HG02973 (cell line): ENCODE data around the gene KIF5B.
A peak's percentile ranks its signal among the peaks of the same experiment; 100 is the strongest.
"Not testable (repeated sequence)": the region's sequence is repeated elsewhere in the genome, so short reads cannot be mapped to it uniquely, and the experiment has no call there.

ENCODE experiments used
- ATAC-seq: cut with Tn5 transposase; IDR thresholded peaks from one replicate; pipeline ENCODE4 v1.9.1; 2021; ENCODE audit warnings: moderate library complexity; ENCODE audit not compliant: unreplicated experiment

The KIF5B gene

GRCh38 chr10:32056136-32057035 is at the start of gene KIF5B:
Gene KIF5B, minus strand, starts transcription at chr10:32056425. Its CDS starts 452 bp downstream, at chr10:32055973.
- ATAC-seq = peak; percentile 78

DNA sequence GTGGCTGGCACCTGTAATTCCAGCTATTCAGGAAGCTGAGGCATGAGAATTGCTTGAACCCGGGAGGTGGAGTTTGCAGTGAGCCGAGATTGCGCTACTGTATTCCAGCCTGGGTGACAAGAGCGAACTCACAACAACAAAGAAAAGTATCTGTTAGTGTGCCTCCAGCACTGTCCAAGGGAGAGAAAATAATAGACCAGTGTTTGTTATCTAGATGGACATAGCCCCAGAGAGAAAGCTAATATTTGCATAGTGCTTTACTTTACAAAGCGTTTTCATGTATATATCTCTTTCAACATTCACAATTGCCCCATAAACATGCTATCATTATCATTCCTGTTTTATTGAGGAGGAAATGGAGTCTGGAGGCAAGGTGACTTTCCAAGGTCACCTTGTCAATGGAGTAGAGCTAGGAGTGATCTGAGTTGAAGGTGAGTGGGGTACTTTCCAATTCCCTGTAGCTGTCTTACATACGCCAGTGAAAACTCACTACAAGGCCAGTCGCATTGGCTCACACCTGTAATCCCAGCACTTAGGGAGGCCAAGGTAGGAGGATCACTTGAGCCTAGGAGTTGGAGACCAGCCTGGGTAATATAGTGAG is 49.7 kb upstream of the KIF5B start:
- no peak for ATAC-seq

DNA sequence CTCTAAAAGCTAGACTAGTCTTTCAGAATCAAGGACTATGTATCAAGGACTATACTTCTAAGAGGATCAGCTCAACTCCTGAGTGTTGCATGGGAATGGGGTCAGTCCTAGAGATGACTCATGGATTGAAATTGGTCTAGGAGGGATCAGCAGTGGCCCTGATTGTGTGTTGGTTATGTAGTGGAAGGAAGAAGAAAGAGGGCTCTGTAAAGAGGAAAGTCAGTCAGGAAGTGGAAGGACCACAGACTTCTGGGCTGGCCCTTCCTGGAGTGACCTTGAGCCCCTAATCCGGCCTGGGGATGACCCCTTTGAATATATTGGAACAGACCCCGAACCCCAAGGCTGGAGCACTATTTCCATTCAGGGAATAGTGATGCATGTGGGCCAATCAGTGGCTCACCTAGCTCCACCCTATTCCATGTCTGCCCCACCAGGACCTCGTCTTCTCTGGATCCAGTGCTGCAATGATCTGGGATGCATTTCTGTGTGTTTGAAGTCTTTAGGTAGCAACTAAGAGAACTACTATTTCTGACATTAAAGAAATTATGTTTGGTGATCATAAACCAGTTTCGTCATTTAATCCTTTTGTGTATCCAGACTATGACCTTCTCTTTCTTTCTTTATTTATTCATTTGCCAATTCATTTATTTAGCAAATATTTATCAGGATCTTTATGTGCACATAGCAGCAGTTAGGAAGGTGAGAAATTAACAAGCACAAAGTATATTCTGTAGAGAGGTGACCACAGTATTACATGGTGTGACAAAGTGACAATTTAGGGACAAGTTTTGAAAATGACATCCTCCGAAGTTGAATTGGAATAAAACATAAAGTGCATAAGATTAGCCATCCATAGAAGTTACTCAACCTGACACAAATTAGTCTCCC is 48.6 kb upstream of the KIF5B start:
- ATAC-seq = no peak

GRCh38 chr10:32104181-32104580 is 48.0 kb upstream of the KIF5B start:
- no peak for ATAC-seq

- no peak for ATAC-seq
These were observed 47.5 kb upstream of the KIF5B start for GRCh38 chr10:32103721-32104120.

GRCh38 chr10:32098566-32099259 is 42.5 kb upstream of the KIF5B start:
- ATAC-seq = not testable (repeated sequence)

GRCh38 chr10:32095116-32095733 is 39.0 kb upstream of the KIF5B start:
- no peak for ATAC-seq

DNA sequence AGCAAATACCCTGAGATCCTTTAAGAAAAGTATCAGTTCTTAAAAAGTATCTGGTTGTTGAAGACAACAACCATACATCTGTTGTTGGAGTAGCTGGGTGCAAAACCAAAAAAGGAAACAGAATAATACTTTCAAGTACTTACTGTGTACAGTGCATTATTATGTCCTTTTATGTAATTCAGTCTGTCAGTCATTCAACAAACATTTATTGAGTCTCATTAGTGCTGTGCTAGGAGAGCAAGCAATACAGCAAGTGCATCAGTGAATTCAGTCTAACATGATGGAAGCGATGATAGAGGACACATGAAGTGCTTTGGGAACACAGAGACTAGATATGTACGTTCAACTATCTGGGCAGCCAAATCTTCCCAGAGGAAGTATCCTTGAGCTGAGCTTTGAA is 37.4 kb upstream of the KIF5B start:
- ATAC-seq = no peak

GRCh38 chr10:32091046-32091445 is 34.8 kb upstream of the KIF5B start:
- ATAC-seq = no peak

- no peak for ATAC-seq
These were observed 28.1 kb upstream of the KIF5B start for GRCh38 chr10:32084185-32084851.

GRCh38 chr10:32077896-32078485 is 21.8 kb upstream of the KIF5B start:
- no peak for ATAC-seq

GRCh38 chr10:32073659-32074058 is 17.4 kb upstream of the KIF5B start:
- ATAC-seq = no peak

GRCh38 chr10:32073128-32073527 is 16.9 kb upstream of the KIF5B start:
- ATAC-seq = no peak

GRCh38 chr10:32072025-32072800 is 16.0 kb upstream of the KIF5B start:
- ATAC-seq = no peak

DNA sequence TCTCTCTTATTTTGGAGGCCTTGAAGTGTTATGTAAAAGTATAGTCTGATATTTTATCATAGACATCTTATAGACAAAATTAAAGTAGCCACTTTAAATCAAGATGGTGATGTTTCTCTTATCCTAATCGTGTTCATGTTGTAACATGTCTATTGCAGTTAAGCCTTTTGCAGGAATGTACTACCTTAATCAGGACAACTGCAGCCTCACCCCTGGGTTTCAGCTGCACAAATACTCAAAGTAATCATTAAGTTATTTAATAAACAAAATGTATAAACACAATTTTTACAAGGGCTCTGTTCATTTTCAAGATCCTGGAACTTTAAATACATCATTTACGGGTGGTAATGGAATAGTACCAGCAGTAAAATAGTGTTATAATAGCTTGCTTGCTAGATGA is 14.4 kb upstream of the KIF5B start:
- no peak for ATAC-seq

DNA sequence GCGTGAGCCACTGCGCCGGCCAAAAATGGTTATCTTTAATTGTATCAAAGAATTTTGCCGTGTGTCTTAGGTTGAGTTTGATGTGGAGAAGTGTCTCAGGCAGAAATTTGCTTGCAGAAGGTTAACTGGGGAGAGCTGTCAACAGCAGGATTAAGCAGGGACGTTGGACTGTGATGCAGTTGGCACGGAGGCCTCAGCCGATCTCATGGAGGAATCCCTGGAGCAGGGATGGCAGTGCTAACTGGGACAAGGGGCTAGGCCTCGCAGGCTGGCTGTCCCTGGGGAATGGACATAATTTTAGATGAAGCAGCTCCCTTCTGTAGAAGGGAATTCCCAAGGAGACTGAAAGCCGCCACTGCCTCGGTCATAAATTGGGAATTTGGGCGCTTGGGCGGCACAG is 12.3 kb upstream of the KIF5B start:
- no peak for ATAC-seq

GRCh38 chr10:32067931-32068330 is 11.7 kb upstream of the KIF5B start:
- ATAC-seq = not testable (repeated sequence)

DNA sequence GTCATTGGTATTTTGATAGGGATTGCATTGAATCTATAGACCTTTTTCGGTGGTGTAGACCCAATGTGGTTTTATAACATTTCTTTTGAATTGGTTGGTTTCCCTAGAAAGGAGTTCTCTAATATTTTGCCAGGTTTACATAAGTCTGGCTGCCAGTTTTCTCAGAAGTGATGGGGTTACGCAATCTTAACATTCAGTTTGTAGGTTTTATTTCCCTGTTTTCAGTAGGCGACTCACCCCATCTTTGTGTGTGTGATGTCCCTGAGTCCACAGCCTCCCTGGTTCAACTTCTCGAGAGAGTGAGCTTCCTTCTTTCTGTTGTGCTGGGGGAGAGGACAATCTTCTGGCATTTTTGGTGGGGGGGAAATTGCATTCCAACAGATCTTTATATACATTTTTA is 9.6 kb upstream of the KIF5B start:
- ATAC-seq = no peak

- no peak for ATAC-seq
These were observed 5.2 kb upstream of the KIF5B start for GRCh38 chr10:32061440-32061839.
